IPS DF 19.7 (cell line): Measurements from ENCODE around the gene FRMPD3.

Experiments used
- DNase-seq: peaks from one replicate; pipeline ENCODE4 v3.0.0-alpha.2; 2013; ENCODE audit warnings: low read depth, low spot score

FRMPD3 gene

GRCh38 chrX:107480272-107480671 lies 30.8 kb downstream of the FRMPD3 start:
- no peak for DNase-seq

DNA sequence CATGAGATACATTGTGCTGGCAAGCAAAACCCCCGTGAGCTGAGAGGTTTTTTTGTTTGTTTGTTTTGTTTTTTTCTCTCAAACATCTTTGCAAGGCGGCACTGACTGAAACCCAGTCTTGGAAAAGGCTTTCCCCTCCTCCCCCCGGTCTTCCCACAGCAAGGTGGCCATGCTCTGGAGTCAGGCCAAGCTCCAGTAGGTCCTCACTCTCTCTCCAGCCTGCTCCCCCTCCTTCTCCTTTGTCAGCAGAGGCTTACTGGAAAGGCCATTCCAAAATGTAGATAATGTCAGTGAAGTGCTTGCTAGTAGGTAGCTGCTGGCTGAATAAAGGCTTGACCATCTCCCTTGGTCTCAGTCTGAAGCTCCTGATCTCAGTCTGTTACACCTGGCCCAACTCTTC lies 32.6 kb downstream of the FRMPD3 start:
- no peak for DNase-seq

GRCh38 chrX:107484002-107484726 lies 34.7 kb downstream of the FRMPD3 start:
- no peak for DNase-seq

- DNase-seq, result no peak
Measured at GRCh38 chrX:107485013-107485412, 35.6 kb downstream of the FRMPD3 start.

DNA sequence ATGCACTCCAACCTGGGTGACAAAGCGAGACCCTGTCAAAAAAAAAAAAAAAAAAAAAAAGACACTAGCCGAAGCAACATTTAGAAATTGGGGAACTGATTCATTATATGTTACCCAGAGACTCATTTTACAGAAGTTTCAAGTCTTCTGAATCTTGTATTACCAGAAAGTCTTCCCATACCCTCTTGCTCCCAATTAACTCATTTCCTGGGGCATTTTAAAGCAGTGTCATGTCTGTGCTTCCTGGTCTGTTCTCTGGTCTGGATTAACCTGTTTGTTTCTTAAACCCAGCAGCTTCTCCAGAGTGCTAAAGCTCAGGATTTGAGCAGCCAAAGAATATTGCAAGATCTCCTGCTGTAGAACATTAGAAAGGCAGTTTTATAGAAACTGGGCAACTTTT lies 43.7 kb downstream of the FRMPD3 start:
- no peak for DNase-seq

- no peak for DNase-seq
Measured at GRCh38 chrX:107496786-107497185, 47.3 kb downstream of the FRMPD3 start.
